IMR-90 (cell line): ENCODE measurements around the gene TCF3. TPM values are rescaled to one million over a fixed set of nuclear protein-coding genes. Genes with fewer than 3 reads are reported as not detected.

Experiments
- ATAC-seq: fragments of 200-7000 bp; cut with Tn5 transposase; 2 replicates; pipeline ENCODE4 v1.9.1; 2020; ENCODE audit warnings: low read depth, mild to moderate bottlenecking, moderate library complexity
- BruUV-seq: library from RNA; stranded (reverse); fragments of 400-500 nt; replicated peaks from 2 replicates; lab custom pipeline; 2021; lab: Mats Ljungman, UMichigan
- CTCF ChIA-PET: fragments of 300-600 bp; formaldehyde crosslinking; extraction: SDS; loops from one replicate; lab custom pipeline; 2021; ENCODE audit warnings: antibody characterized with exemption; lab: Yijun Ruan, JAX
- POLR2A ChIA-PET: fragments of 300-600 bp; sonication (Branson Sonifier 250); formaldehyde crosslinking; loops from one replicate; lab custom pipeline; 2022; ENCODE audit warnings: antibody characterized with exemption; ENCODE audit not compliant: unreplicated experiment; lab: Charles Lee
- DNase-seq: peaks from one replicate; pipeline ENCODE4 v3.0.0; 2013
- H2AFZ ChIP-seq: replicated peaks from 2 replicates; pipeline ENCODE3; 2013; ENCODE audit warnings: low read length, mild to moderate bottlenecking; ENCODE audit not compliant: poor library complexity
- H2AK5ac ChIP-seq: 2 replicates; pipeline ENCODE4 v1.6.1; 2013; ENCODE audit warnings: low read depth, low read length, inconsistent platforms
- H2AK9ac ChIP-seq: replicated peaks from 2 replicates; pipeline ENCODE3; 2013; ENCODE audit warnings: mild to moderate bottlenecking, low read depth, low read length, moderate library complexity; ENCODE audit not compliant: poor library complexity
- H2BK120ac ChIP-seq: 2 replicates; pipeline ENCODE4 v1.6.1; 2013; ENCODE audit warnings: low read depth, low read length, inconsistent platforms
- H2BK15ac ChIP-seq: 3 replicates; pipeline ENCODE4 v1.6.1; 2013; ENCODE audit warnings: low read depth, low read length, inconsistent platforms
- H2BK20ac ChIP-seq: 2 replicates; pipeline ENCODE4 v1.6.1; 2013; ENCODE audit warnings: low read depth, mild to moderate bottlenecking, inconsistent platforms, low read length, moderate library complexity
- H2BK5ac ChIP-seq: 2 replicates; pipeline ENCODE4 v1.6.1; 2013; ENCODE audit warnings: mild to moderate bottlenecking, low read depth, low read length, inconsistent platforms; ENCODE audit not compliant: poor library complexity, severe bottlenecking
- H3K14ac ChIP-seq: replicated peaks from 2 replicates; pipeline ENCODE4 v1.6.1; 2013; ENCODE audit warnings: low read depth, low read length, inconsistent platforms
- H3K18ac ChIP-seq: 2 replicates; pipeline ENCODE4 v1.6.1; 2013; ENCODE audit warnings: low read depth, low read length, control low read depth
- H3K23ac ChIP-seq: 2 replicates; pipeline ENCODE4 v1.6.1; 2013; ENCODE audit warnings: low read depth, low read length, inconsistent platforms
- H3K27ac ChIP-seq: 2 replicates; pipeline ENCODE4 v1.5.1; 2013; ENCODE audit warnings: mild to moderate bottlenecking, control low read depth, low read length; ENCODE audit not compliant: insufficient read depth
- H3K27me3 ChIP-seq: 2 replicates; pipeline ENCODE4 v1.6.1; 2013; ENCODE audit warnings: low read length; ENCODE audit not compliant: control insufficient read depth, insufficient read depth
- H3K36me3 ChIP-seq: 2 replicates; pipeline ENCODE4 v1.6.1; 2013; ENCODE audit warnings: low read length, mixed read lengths; ENCODE audit not compliant: control insufficient read depth, insufficient read depth
- H3K4ac ChIP-seq: 2 replicates; pipeline ENCODE4 v1.6.1; 2013; ENCODE audit warnings: low read depth, low read length, inconsistent platforms
- H3K4me1 ChIP-seq: 2 replicates; pipeline ENCODE4 v1.6.1; 2013; ENCODE audit warnings: low read length, mixed read lengths; ENCODE audit not compliant: control insufficient read depth, insufficient read depth
- H3K4me2 ChIP-seq: 2 replicates; pipeline ENCODE4 v1.6.1; 2013; ENCODE audit warnings: low read depth, mild to moderate bottlenecking, control low read depth, low read length, moderate library complexity
- H3K4me3 ChIP-seq: 2 replicates; pipeline ENCODE4 v1.5.1; 2013; ENCODE audit warnings: low read depth, mild to moderate bottlenecking, control low read depth, low read length, moderate library complexity; ENCODE audit not compliant: insufficient read depth
- H3K56ac ChIP-seq: 2 replicates; pipeline ENCODE4 v1.6.1; 2013; ENCODE audit warnings: low read length, inconsistent platforms; ENCODE audit not compliant: insufficient read depth; ENCODE audit errors: extremely low read depth
- H3K79me1 ChIP-seq, 2 experiments: 2 replicates each; pipeline ENCODE4 v1.6.1; 2013; ENCODE audit warnings: low read length in 2 of 2, inconsistent platforms in 1 of 2, low read depth in 1 of 2
- H3K9ac ChIP-seq: 2 replicates; pipeline ENCODE4 v1.6.1; 2013; ENCODE audit warnings: low read depth, low read length, control low read depth
- H3K9me1 ChIP-seq: 2 replicates; pipeline ENCODE4 v1.6.1; 2013; ENCODE audit warnings: low read length, inconsistent platforms; ENCODE audit not compliant: insufficient read depth
- H3K9me3 ChIP-seq: 2 replicates; pipeline ENCODE4 v1.6.1; 2013; ENCODE audit warnings: low read length; ENCODE audit not compliant: control insufficient read depth, insufficient read depth
- H4K20me1 ChIP-seq: 2 replicates; pipeline ENCODE4 v1.6.1; 2013; ENCODE audit warnings: low read length, inconsistent platforms; ENCODE audit not compliant: insufficient read depth
- H4K5ac ChIP-seq: 2 replicates; pipeline ENCODE4 v1.6.1; 2013; ENCODE audit warnings: mild to moderate bottlenecking, low read depth, low read length, control low read depth
- H4K8ac ChIP-seq, 2 experiments: 2 replicates each; pipeline ENCODE4 v1.6.1; 2013; ENCODE audit warnings: low read depth in 2 of 2, low read length in 2 of 2, control low read depth in 1 of 2, inconsistent platforms in 1 of 2
- H4K91ac ChIP-seq: 2 replicates; pipeline ENCODE4 v1.6.1; 2013; ENCODE audit warnings: low read depth, low read length, inconsistent platforms; ENCODE audit not compliant: insufficient read depth
- CEBPB ChIP-seq: IDR thresholded peaks from 2 replicates; pipeline ENCODE4 v1.6.1; 2012; ENCODE audit warnings: low read depth, low read length, improper control_type of control experiment
- FOS ChIP-seq: fragments of 150-350 bp; IDR thresholded peaks from 2 replicates; pipeline ENCODE4 v1.6.1; 2016; ENCODE audit warnings: low read depth, low read length
- MAFK ChIP-seq: IDR thresholded peaks from 2 replicates; pipeline ENCODE4 v1.6.1; 2012; ENCODE audit warnings: low read depth, low read length, improper control_type of control experiment
- WGBS, 2 experiments: methylation state at CpG; one replicate each; pipeline versions ENCODE4 v1.1.5 to v1.1.7; 2013; ENCODE audit warnings: missing lambda C conversion rate in 2 of 2; ENCODE audit not compliant: insufficient read length in 1 of 2; ENCODE audit errors: extremely low coverage in 2 of 2; 5-methylcytosine and 5-hydroxymethylcytosine counted together
- dilution Hi-C: fragments of 300-500 bp; cut with HindIII; formaldehyde crosslinking; loops from one replicate; pipeline ENCODE4 v1.14.3; 2018; ENCODE audit warnings: low sequenced_read_pairs; ENCODE audit not compliant: unreplicated experiment
- in situ Hi-C: fragments of 300-500 bp; cut with MboI; formaldehyde crosslinking; loops from 3 replicates; pipeline ENCODE4 v1.14.3; 2019; ENCODE audit warnings: low sequenced_read_pairs, inconsistent platforms, mixed read lengths
- intact Hi-C: fragments of 100-400 bp; cut with micrococcal nuclease; formaldehyde crosslinking; loops from 2 replicates; pipeline ENCODE4 v1.10.0; 2022
- polyA plus RNA-seq, 3 experiments: library from polyadenylated mRNA; depleted of rRNA; stranded (reverse); fragments of >200 nt; gene quantifications; 2 replicates each; pipeline ENCODE4 v1.2.3, GENCODE V29; 2012; ENCODE audit warnings: low replicate concordance in 1 of 3
- total RNA-seq: library from RNA; depleted of rRNA; stranded (reverse); fragments of >200 nt; gene quantifications from 2 replicates; pipeline ENCODE4 v1.2.3, GENCODE V29; 2012

Gene TCF3
- total and polyA plus RNA-seq, 2 of the 4 experiments (the other 2 are of a cell fraction): 29.9 to 127 TPM

GRCh38 chr19:1648920-1649541 is 3.4 kb downstream of the TCF3 start:
- Histone ChIP-seq H3K27ac (no peak overlapping the region), H2AK5ac (no peak overlapping the region), H3K14ac (no peak overlapping the region), H4K20me1 (peaks cover 47% of the 10 kb centered on the region), H3K36me3 (peaks cover 34% of the 10 kb centered on the region; the same call in 1 of the 2 replicates), H2BK15ac (no peak overlapping the region), H3K9ac (no peak overlapping the region), H4K8ac (no peak overlapping the region), H3K4ac (no peak overlapping the region), H3K4me1 (peaks cover 3% of the 10 kb centered on the region; the same call in 1 of the 2 replicates), H4K91ac (no peak overlapping the region), H2AFZ (no peak overlapping the region), H2BK120ac (no peak overlapping the region), H2BK5ac (no peak overlapping the region), H4K5ac (no peak overlapping the region), H3K18ac (no peak overlapping the region), H3K27me3 (no peaks in the 10 kb centered on the region), H3K23ac (no peak overlapping the region; the same call in 1 of the 2 replicates), H2AK9ac (peak overlapping the region; percentile 42), H3K9me1 (no peaks in the 10 kb centered on the region), H3K4me2 (no peak overlapping the region), H3K79me1 (peaks cover 20 to 68% of the 10 kb centered on the region in 2 experiments), H3K4me3 (no peak overlapping the region), H2BK20ac (no peak overlapping the region; the same call in 1 of the 2 replicates), H3K9me3 (no peaks in the 10 kb centered on the region), H3K56ac (no peak overlapping the region)
- ATAC-seq (no peak), DNase-seq (no peak)
- CTCF ChIA-PET: interaction anchor here (1.1 kb wide), 1 partner anchor 103 kb away, joined by 3 read pairs; no protein-coding TSS in a partner anchor
- in situ Hi-C loops (no loop called here), dilution Hi-C loops (no loop called here), intact Hi-C loops (no loop called here)
- TF ChIP-seq FOS (no peak), CEBPB (peak; percentile 25; the same call in 1 of the 2 replicates), MAFK (no peak)
- 92% methylated on average over 13 of the region's 23 CpGs; no CpG with 5 or more reads in 1 of the 2 experiments for WGBS, 2 experiments
- POLR2A ChIA-PET: no interaction called here
- no TSS peak for BruUV-seq
